ENCODE results near the gene SLC2A9. TPM values are rescaled to one million over a fixed set of nuclear protein-coding genes. Genes with fewer than 3 reads are reported as not detected.

SLC2A9 gene
- polyA plus RNA-seq, 1 donor from 2014 or later, result not detected

DNA sequence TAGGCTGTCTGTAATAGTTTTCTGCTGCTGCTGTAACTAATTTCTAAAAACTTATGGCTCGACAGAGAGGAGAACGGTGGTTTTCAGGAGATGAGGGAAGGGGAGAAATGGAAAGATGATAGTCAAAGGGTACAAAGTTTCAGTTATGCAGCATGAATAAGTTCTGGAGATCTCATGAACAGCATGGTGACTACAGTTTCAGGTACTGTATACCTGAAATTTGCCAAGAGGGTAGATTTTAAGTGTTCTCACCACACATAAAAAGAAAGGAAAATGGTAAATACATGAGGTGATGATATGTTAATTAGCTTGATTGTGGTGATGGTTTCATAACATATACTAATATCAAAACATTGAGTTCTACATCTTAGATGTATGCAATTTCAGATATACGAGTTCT is 205.0 kb downstream of the SLC2A9 start:
- no peak overlapping the region for H3K4me3 ChIP-seq (ENCODE audit: low read length)
- no peak overlapping the region for H2AFZ ChIP-seq (ENCODE audit: low read depth, low read length)
- no peak overlapping the region for H3K27ac ChIP-seq (ENCODE audit: low read length)
- H3K9ac ChIP-seq (ENCODE audit: low read length), result no peak overlapping the region
- no peak overlapping the region for H3K4me2 ChIP-seq (ENCODE audit: low read length)
- H3K9me3 ChIP-seq (ENCODE audit: low read length), result no peaks in the 10 kb centered on the region
- H3K36me3 ChIP-seq (ENCODE audit: insufficient read depth, low read length), result no peaks in the 10 kb centered on the region
- H3K79me2 ChIP-seq (replicated peaks; ENCODE audit: insufficient read depth, low read length), result no peaks in the 10 kb centered on the region
- no peaks in the 10 kb centered on the region for H3K27me3 ChIP-seq (ENCODE audit: insufficient read depth, low read depth, low read length)
- TF ChIP-seq TAF1 (IDR thresholded peaks at IDR 0.05; ENCODE audit: low read depth) (no peak), RAD21 (conservative IDR thresholded peaks at IDR 0.05) (no peak)
- H4K20me1 ChIP-seq (ENCODE audit: insufficient read depth), result no peaks in the 10 kb centered on the region
- H3F3A ChIP-seq (ENCODE audit: insufficient read depth, low read length, poor library complexity, severe bottlenecking), result no peaks in the 10 kb centered on the region
- H3K9me2 ChIP-seq (ENCODE audit: insufficient read depth, low read length), result no peaks in the 10 kb centered on the region

- H3F3A ChIP-seq (ENCODE audit: insufficient read depth, low read length, poor library complexity, severe bottlenecking), result no peaks in the 10 kb centered on the region
- no peak overlapping the region for H3K4me2 ChIP-seq (ENCODE audit: low read length)
- H3K79me2 ChIP-seq (replicated peaks; ENCODE audit: insufficient read depth, low read length), result no peaks in the 10 kb centered on the region
- no peak overlapping the region for H3K27ac ChIP-seq (ENCODE audit: low read length)
- H3K36me3 ChIP-seq (ENCODE audit: insufficient read depth, low read length), result no peaks in the 10 kb centered on the region
- H3K9me2 ChIP-seq (ENCODE audit: insufficient read depth, low read length), result no peaks in the 10 kb centered on the region
- H3K9me3 ChIP-seq (ENCODE audit: low read length), result no peaks in the 10 kb centered on the region
- TF ChIP-seq EP300 (conservative IDR thresholded peaks at IDR 0.05; ENCODE audit: poor library complexity, severe bottlenecking), result no peak
- TF ChIP-seq RAD21 (conservative IDR thresholded peaks at IDR 0.05), result no peak
- no peak for TF ChIP-seq POLR2AphosphoS5 (IDR thresholded peaks at IDR 0.05)
- TF ChIP-seq, protein P1, sequence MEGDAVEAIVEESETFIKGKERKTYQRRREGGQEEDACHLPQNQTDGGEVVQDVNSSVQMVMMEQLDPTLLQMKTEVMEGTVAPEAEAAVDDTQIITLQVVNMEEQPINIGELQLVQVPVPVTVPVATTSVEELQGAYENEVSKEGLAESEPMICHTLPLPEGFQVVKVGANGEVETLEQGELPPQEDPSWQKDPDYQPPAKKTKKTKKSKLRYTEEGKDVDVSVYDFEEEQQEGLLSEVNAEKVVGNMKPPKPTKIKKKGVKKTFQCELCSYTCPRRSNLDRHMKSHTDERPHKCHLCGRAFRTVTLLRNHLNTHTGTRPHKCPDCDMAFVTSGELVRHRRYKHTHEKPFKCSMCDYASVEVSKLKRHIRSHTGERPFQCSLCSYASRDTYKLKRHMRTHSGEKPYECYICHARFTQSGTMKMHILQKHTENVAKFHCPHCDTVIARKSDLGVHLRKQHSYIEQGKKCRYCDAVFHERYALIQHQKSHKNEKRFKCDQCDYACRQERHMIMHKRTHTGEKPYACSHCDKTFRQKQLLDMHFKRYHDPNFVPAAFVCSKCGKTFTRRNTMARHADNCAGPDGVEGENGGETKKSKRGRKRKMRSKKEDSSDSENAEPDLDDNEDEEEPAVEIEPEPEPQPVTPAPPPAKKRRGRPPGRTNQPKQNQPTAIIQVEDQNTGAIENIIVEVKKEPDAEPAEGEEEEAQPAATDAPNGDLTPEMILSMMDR (IDR thresholded peaks at IDR 0.05; ENCODE audit: poor library complexity, severe bottlenecking), result no peak
- TF ChIP-seq EZH2 (IDR thresholded peaks at IDR 0.05; ENCODE audit: borderline replicate concordance, insufficient read depth, low read length, poor library complexity, severe bottlenecking), result no peak
- TF ChIP-seq SMC3 (conservative IDR thresholded peaks at IDR 0.05; ENCODE audit: poor library complexity), result no peak
- TF ChIP-seq TAF1 (IDR thresholded peaks at IDR 0.05; ENCODE audit: low read depth), result no peak
- TF ChIP-seq, protein P2, sequence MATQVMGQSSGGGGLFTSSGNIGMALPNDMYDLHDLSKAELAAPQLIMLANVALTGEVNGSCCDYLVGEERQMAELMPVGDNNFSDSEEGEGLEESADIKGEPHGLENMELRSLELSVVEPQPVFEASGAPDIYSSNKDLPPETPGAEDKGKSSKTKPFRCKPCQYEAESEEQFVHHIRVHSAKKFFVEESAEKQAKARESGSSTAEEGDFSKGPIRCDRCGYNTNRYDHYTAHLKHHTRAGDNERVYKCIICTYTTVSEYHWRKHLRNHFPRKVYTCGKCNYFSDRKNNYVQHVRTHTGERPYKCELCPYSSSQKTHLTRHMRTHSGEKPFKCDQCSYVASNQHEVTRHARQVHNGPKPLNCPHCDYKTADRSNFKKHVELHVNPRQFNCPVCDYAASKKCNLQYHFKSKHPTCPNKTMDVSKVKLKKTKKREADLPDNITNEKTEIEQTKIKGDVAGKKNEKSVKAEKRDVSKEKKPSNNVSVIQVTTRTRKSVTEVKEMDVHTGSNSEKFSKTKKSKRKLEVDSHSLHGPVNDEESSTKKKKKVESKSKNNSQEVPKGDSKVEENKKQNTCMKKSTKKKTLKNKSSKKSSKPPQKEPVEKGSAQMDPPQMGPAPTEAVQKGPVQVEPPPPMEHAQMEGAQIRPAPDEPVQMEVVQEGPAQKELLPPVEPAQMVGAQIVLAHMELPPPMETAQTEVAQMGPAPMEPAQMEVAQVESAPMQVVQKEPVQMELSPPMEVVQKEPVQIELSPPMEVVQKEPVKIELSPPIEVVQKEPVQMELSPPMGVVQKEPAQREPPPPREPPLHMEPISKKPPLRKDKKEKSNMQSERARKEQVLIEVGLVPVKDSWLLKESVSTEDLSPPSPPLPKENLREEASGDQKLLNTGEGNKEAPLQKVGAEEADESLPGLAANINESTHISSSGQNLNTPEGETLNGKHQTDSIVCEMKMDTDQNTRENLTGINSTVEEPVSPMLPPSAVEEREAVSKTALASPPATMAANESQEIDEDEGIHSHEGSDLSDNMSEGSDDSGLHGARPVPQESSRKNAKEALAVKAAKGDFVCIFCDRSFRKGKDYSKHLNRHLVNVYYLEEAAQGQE (IDR thresholded peaks at IDR 0.05; ENCODE audit: borderline replicate concordance), result no peak
- no peak for TF ChIP-seq MXI1 (conservative IDR thresholded peaks at IDR 0.05; ENCODE audit: poor library complexity, severe bottlenecking)
- H3K27me3 ChIP-seq (ENCODE audit: insufficient read depth, low read depth, low read length), result no peaks in the 10 kb centered on the region
- H3K9ac ChIP-seq (ENCODE audit: low read length), result no peak overlapping the region
- H4K20me1 ChIP-seq (ENCODE audit: insufficient read depth), result no peaks in the 10 kb centered on the region
- H3K4me3 ChIP-seq (ENCODE audit: low read length), result no peak overlapping the region
- no peak overlapping the region for H2AFZ ChIP-seq (ENCODE audit: low read depth, low read length)
These were observed 208.6 kb downstream of the SLC2A9 start for GRCh38 chr4:9812501-9813340.
